Gastroesophageal sphincter (tissue), 4 donors: ENCODE measurements around the gene MS4A1. TPM values are rescaled to one million over a fixed set of nuclear protein-coding genes. Genes with fewer than 3 reads are reported as not detected.
"Not testable (repeated sequence)": the region's sequence is repeated elsewhere in the genome, so short reads cannot be mapped to it uniquely, and the experiment has no call there.

Experiments
- ATAC-seq: fragments of 150-250 bp; one replicate; pipeline ENCODE4 v1.9.1; 2016; ENCODE audit warnings: mild to moderate bottlenecking, moderate library complexity
- H3K27ac ChIP-seq, 4 donors: fragments of 200-600 bp; sonication (generic) in 3 of 4; 1 replicate in 3 of 4; 2 replicates in 1 of 4; pipeline ENCODE4 v1.5.1; 2016 to 2019
- H3K27me3 ChIP-seq: fragments of 200-600 bp; sonication (generic); one replicate; pipeline ENCODE4 v1.5.1; 2019
- H3K36me3 ChIP-seq, 2 donors: fragments of 200-600 bp; sonication (generic); one replicate each; pipeline ENCODE4 v1.5.1; 2019; ENCODE audit warnings: control low read depth in 1 of 2
- H3K4me1 ChIP-seq, 3 donors: fragments of 200-600 bp; sonication (generic); 1 replicate in 2 of 3; 2 replicates in 1 of 3; pipeline ENCODE4 v1.5.1; 2016 to 2019; ENCODE audit warnings: control low read depth in 2 of 3
- H3K4me3 ChIP-seq, 2 donors: fragments of 200-600 bp; sonication (generic); one replicate each; pipeline ENCODE4 v1.5.1; 2019; ENCODE audit warnings: mild to moderate bottlenecking in 1 of 2, moderate library complexity in 1 of 2
- H3K9me3 ChIP-seq, 3 donors: fragments of 200-600 bp; sonication (generic); one replicate each; pipeline ENCODE4 v1.5.1; 2017 to 2019; ENCODE audit warnings: control low read depth in 2 of 3
- EP300 ChIP-seq: sonication (generic); formaldehyde crosslinking; IDR thresholded peaks from one replicate; pipeline ENCODE4 v1.6.1; 2017; ENCODE audit warnings: antibody characterized with exemption, mild to moderate bottlenecking
- POLR2A ChIP-seq, 2 donors: fragments of 450-650 bp; IDR thresholded peaks; one replicate each; pipeline ENCODE4 v1.6.1; 2017; ENCODE audit warnings: antibody characterized with exemption in 2 of 2, mild to moderate bottlenecking in 2 of 2, moderate library complexity in 1 of 2
- POLR2AphosphoS5 ChIP-seq: sonication (generic); formaldehyde crosslinking; IDR thresholded peaks from one replicate; pipeline ENCODE4 v1.6.1; 2017; ENCODE audit warnings: antibody characterized with exemption
- WGBS, 2 donors: methylation state at CpG; one replicate each; pipeline ENCODE4 v1.1.5; 2018; ENCODE audit warnings: low coverage in 1 of 2; 5-methylcytosine and 5-hydroxymethylcytosine counted together
- total RNA-seq, 4 donors: library from RNA; depleted of rRNA; stranded (reverse); fragments of >200 nt; gene quantifications; one replicate each; pipeline ENCODE4 v1.1.0, GENCODE V29; 2016
- TF ChIP-seq, protein P1 (sequence below), 4 experiments: fragments of 200-600 bp in 2 of 4; fragments of 450-650 bp in 2 of 4; sonication (generic) in 1 of 4; IDR thresholded peaks; one replicate each; pipeline ENCODE4 v1.5.1; 2017 to 2019; ENCODE audit warnings: antibody characterized with exemption in 4 of 4, mild to moderate bottlenecking in 2 of 4, moderate library complexity in 2 of 4

MS4A1 gene
- total RNA-seq, 4 donors from 2014 or later = 0.12 to 0.40 TPM; not detected in 2

DNA sequence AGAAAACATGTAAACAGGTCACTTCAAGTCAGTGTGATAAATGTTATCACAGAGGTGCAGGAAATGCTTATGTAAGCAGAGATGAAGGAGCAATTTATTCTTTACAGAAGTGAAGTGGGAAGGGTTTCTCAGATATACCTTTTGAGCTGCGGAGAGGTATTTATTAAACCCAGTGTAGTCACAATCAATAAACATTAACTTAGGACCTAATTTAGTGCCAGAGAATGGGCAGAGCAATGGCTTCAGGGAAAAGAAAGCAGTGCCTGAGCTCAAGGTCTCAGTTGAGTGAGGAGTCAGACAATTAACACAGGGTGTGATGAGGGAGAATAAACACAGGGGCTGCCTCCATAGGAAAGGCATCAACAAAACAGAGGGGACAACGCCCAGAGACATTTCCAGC lies 24.4 kb upstream of the MS4A1 start:
- Histone ChIP-seq H3K9me3 (no peaks in the 10 kb centered on the region), H3K27me3 (no peaks in the 10 kb centered on the region), H3K4me3 (no peak overlapping the region), H3K27ac (no peak overlapping the region), H3K36me3 (no peaks in the 10 kb centered on the region), H3K4me1 (no peaks in the 10 kb centered on the region)
- TF ChIP-seq, protein P1, sequence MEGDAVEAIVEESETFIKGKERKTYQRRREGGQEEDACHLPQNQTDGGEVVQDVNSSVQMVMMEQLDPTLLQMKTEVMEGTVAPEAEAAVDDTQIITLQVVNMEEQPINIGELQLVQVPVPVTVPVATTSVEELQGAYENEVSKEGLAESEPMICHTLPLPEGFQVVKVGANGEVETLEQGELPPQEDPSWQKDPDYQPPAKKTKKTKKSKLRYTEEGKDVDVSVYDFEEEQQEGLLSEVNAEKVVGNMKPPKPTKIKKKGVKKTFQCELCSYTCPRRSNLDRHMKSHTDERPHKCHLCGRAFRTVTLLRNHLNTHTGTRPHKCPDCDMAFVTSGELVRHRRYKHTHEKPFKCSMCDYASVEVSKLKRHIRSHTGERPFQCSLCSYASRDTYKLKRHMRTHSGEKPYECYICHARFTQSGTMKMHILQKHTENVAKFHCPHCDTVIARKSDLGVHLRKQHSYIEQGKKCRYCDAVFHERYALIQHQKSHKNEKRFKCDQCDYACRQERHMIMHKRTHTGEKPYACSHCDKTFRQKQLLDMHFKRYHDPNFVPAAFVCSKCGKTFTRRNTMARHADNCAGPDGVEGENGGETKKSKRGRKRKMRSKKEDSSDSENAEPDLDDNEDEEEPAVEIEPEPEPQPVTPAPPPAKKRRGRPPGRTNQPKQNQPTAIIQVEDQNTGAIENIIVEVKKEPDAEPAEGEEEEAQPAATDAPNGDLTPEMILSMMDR (IDR thresholded peaks at IDR 0.05) = no peak
- TF ChIP-seq POLR2AphosphoS5 (no peak), EP300 (no peak), POLR2A (IDR thresholded peaks at IDR 0.05) (no peak)
- ATAC-seq = no peak
- 70 to 78% methylated on average over 2 of the region's 2 CpGs for WGBS, 2 donors

GRCh38 chr11:60433401-60433800 lies 22.2 kb upstream of the MS4A1 start:
- no peak overlapping the region for H3K27ac ChIP-seq
- no peak for ATAC-seq
- WGBS, 2 donors = 63 to 64% methylated on average over 4 of the region's 4 CpGs
- H3K27me3 ChIP-seq = no peaks in the 10 kb centered on the region
- TF ChIP-seq EP300 (no peak), POLR2AphosphoS5 (no peak), POLR2A (IDR thresholded peaks at IDR 0.05) (no peak)
- TF ChIP-seq, protein P1 (IDR thresholded peaks at IDR 0.05) = no peak
- no peaks in the 10 kb centered on the region for H3K36me3 ChIP-seq
- H3K9me3 ChIP-seq = no peaks in the 10 kb centered on the region
- no peaks in the 10 kb centered on the region for H3K4me1 ChIP-seq
- no peak overlapping the region for H3K4me3 ChIP-seq

DNA sequence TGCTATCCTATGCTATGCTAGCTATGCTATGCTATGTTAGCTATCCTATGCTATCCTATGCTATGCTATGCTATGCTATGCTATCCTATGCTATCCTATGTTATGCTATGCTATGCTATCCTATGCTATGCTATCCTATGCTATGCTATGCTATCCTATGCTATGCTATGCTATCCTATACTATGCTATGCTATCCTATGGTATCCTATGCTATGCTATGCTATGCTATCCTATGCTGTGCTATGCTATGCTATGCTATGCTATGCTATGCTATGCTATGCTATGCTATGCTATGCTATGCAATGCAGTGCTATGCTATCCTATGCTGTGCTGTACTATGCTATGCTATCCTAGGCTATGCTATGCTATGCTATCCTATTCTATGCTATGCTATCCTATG lies 8.6 kb upstream of the MS4A1 start:
- no peak overlapping the region for H3K27ac ChIP-seq
- H3K27me3 ChIP-seq = no peaks in the 10 kb centered on the region
- no peak for ATAC-seq
- H3K4me1 ChIP-seq = no peaks in the 10 kb centered on the region
- no peak for TF ChIP-seq POLR2AphosphoS5
- H3K9me3 ChIP-seq = no peaks in the 10 kb centered on the region
- no peak overlapping the region for H3K4me3 ChIP-seq
- H3K36me3 ChIP-seq = no peaks in the 10 kb centered on the region

- ATAC-seq = no peak
- Histone ChIP-seq H3K27ac (no peak overlapping the region), H3K9me3 (no peaks in the 10 kb centered on the region), H3K4me3 (no peak overlapping the region), H3K36me3 (no peaks in the 10 kb centered on the region), H3K27me3 (no peaks in the 10 kb centered on the region), H3K4me1 (no peaks in the 10 kb centered on the region)
- TF ChIP-seq EP300 = no peak
- TF ChIP-seq, protein P1 (IDR thresholded peaks at IDR 0.05) = no peak
- no peak for TF ChIP-seq POLR2A (IDR thresholded peaks at IDR 0.05)
- no peak for TF ChIP-seq POLR2AphosphoS5
These were observed 7.8 kb upstream of the MS4A1 start for GRCh38 chr11:60447846-60448245.

GRCh38 chr11:60451185-60451584 lies 4.5 kb upstream of the MS4A1 start:
- not testable (repeated sequence) for ATAC-seq, H3K9me3 ChIP-seq, H3K36me3 ChIP-seq, H3K27ac ChIP-seq, H3K4me1 ChIP-seq, H3K27me3 ChIP-seq, H3K4me3 ChIP-seq
- WGBS, 2 donors = no CpG with 5 or more reads among the region's 32 CpGs

DNA sequence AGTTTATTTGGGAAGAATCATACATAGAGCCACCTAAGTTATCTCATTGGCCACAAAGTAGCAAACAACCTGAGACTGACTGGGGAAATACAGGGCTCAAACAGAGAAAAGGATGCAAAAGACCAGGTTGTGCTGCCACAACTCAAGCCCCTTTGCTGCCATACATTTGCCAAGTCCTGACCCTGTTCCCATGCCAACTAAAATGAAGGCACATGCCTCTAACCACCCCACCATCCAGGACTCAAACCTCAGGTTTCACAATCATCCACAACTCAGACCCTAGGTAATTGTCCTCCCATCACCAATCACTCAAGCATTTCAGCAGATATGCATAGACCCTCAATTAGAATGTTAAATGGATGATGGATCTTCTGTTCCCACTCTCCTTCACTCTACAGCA lies 1.4 kb upstream of the MS4A1 start:
- no peaks in the 10 kb centered on the region for H3K27me3 ChIP-seq
- no peak overlapping the region for H3K27ac ChIP-seq
- H3K36me3 ChIP-seq = no peaks in the 10 kb centered on the region
- no peak for ATAC-seq
- H3K4me3 ChIP-seq = no peak overlapping the region
- no peaks in the 10 kb centered on the region for H3K9me3 ChIP-seq
- TF ChIP-seq EP300 (no peak), POLR2A (IDR thresholded peaks at IDR 0.05) (no peak), POLR2AphosphoS5 (no peak)
- TF ChIP-seq, protein P1 (IDR thresholded peaks at IDR 0.05) = no peak
- H3K4me1 ChIP-seq = no peaks in the 10 kb centered on the region
